ENCODE data around the gene OR52I1.

The OR52I1 gene

GRCh38 chr11:4643682-4644081 is 49.8 kb downstream of the OR52I1 start, which contains the start of gene OR51E1:
Gene OR51E1, plus strand, starts transcription at chr11:4643982. Its CDS starts 8,545 bp downstream, at chr11:4652527.
- no peak within 1 kb of the TSS for H3K4me2 ChIP-seq (ENCODE audit: low read length)
- no peaks in the 10 kb centered on the region for H3K9me2 ChIP-seq (replicated peaks; ENCODE audit: control insufficient read depth, low read length)
- H3F3A ChIP-seq (ENCODE audit: control insufficient read depth, insufficient read depth): no peaks in the 10 kb centered on the region
- no peaks in the 10 kb centered on the region for H3K9me3 ChIP-seq (ENCODE audit: control insufficient read depth, insufficient read depth, low read length)
- H3K4me1 ChIP-seq (ENCODE audit: control insufficient read depth, low read length): no peaks in the 10 kb centered on the region
- H3K79me2 ChIP-seq (ENCODE audit: control insufficient read depth, low read length): no peaks in the 10 kb centered on the region
- H3K27ac ChIP-seq (ENCODE audit: low read depth, low read length): no peak within 1 kb of the TSS
- H3K27me3 ChIP-seq (ENCODE audit: control insufficient read depth, low read length): no peaks in the 10 kb centered on the region
- no peak within 1 kb of the TSS for H3K4me3 ChIP-seq (ENCODE audit: low read length)
- TF ChIP-seq CTCF (IDR thresholded peaks at IDR 0.05; ENCODE audit: low read depth, low read length, poor library complexity, severe bottlenecking): no peak
- TF ChIP-seq EZH2phosphoT487 (IDR thresholded peaks at IDR 0.05; ENCODE audit: borderline replicate concordance, low read length): no peak
- H3K36me3 ChIP-seq (ENCODE audit: control insufficient read depth, low read length): no peaks in the 10 kb centered on the region
- no peaks in the 10 kb centered on the region for H4K20me1 ChIP-seq (ENCODE audit: control insufficient read depth, insufficient read depth, low read depth, low read length)

- TF ChIP-seq EZH2phosphoT487 (IDR thresholded peaks at IDR 0.05; ENCODE audit: borderline replicate concordance, low read length): no peak
- TF ChIP-seq CTCF (IDR thresholded peaks at IDR 0.05; ENCODE audit: low read depth, low read length, poor library complexity, severe bottlenecking): no peak
- H3K27me3 ChIP-seq (ENCODE audit: control insufficient read depth, low read length): no peaks in the 10 kb centered on the region
- H3K9me3 ChIP-seq (ENCODE audit: control insufficient read depth, insufficient read depth, low read length): no peaks in the 10 kb centered on the region
- H4K20me1 ChIP-seq (ENCODE audit: control insufficient read depth, insufficient read depth, low read depth, low read length): no peaks in the 10 kb centered on the region
- H3F3A ChIP-seq (ENCODE audit: control insufficient read depth, insufficient read depth): no peaks in the 10 kb centered on the region
- no peaks in the 10 kb centered on the region for H3K4me1 ChIP-seq (ENCODE audit: control insufficient read depth, low read length)
- no peaks in the 10 kb centered on the region for H3K9me2 ChIP-seq (replicated peaks; ENCODE audit: control insufficient read depth, low read length)
- no peaks in the 10 kb centered on the region for H3K79me2 ChIP-seq (ENCODE audit: control insufficient read depth, low read length)
- no peak overlapping the region for H3K4me3 ChIP-seq (ENCODE audit: low read length)
- no peak overlapping the region for H3K4me2 ChIP-seq (ENCODE audit: low read length)
- no peak overlapping the region for H3K27ac ChIP-seq (ENCODE audit: low read depth, low read length)
- H3K36me3 ChIP-seq (ENCODE audit: control insufficient read depth, low read length): no peaks in the 10 kb centered on the region
Measured at GRCh38 chr11:4644233-4644632, 50.4 kb downstream of the OR52I1 start.
